DOHH2 (cell line): Measurements from ENCODE around the gene GABRG3.
"Not testable (repeated sequence)": the region's sequence is repeated elsewhere in the genome, so short reads cannot be mapped to it uniquely, and the experiment has no call there.

Experiments used
- EZH2phosphoT487 ChIP-seq: fragments of 200-600 bp; sonication (generic); IDR thresholded peaks from 2 replicates; pipeline ENCODE4 v1.6.1; 2017; ENCODE audit warnings: borderline replicate concordance, mild to moderate bottlenecking, antibody characterized with exemption, low read length, moderate library complexity, mixed read lengths
- TF ChIP-seq, protein P1 (sequence below): fragments of 200-600 bp; sonication (generic); IDR thresholded peaks from one replicate; pipeline ENCODE4 v1.5.1; 2014; ENCODE audit warnings: antibody characterized with exemption, mild to moderate bottlenecking, low read depth, low read length; ENCODE audit not compliant: poor library complexity, severe bottlenecking

DNA sequence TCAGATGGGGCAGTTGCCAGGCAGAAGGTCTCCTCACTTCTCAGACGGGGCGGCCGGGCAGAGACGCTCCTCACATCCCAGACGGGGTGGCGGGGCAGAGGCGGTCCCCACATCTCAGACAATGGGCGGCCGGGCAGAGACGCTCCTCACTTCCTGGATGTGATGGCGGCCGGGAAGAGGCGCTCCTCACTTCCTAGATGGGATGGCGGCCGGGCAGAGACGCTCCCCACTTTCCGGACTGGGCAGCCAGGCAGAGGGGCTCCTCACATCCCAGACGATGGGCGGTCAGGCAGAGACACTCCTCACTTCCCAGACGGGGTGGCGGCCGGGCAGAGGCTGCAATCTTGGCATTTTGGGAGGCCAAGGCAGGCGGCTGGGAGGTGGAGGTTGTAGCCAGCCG lies 33.2 kb downstream of the GABRG3 start:
- TF ChIP-seq, protein P1, sequence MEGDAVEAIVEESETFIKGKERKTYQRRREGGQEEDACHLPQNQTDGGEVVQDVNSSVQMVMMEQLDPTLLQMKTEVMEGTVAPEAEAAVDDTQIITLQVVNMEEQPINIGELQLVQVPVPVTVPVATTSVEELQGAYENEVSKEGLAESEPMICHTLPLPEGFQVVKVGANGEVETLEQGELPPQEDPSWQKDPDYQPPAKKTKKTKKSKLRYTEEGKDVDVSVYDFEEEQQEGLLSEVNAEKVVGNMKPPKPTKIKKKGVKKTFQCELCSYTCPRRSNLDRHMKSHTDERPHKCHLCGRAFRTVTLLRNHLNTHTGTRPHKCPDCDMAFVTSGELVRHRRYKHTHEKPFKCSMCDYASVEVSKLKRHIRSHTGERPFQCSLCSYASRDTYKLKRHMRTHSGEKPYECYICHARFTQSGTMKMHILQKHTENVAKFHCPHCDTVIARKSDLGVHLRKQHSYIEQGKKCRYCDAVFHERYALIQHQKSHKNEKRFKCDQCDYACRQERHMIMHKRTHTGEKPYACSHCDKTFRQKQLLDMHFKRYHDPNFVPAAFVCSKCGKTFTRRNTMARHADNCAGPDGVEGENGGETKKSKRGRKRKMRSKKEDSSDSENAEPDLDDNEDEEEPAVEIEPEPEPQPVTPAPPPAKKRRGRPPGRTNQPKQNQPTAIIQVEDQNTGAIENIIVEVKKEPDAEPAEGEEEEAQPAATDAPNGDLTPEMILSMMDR: not testable (repeated sequence)
- not testable (repeated sequence) for TF ChIP-seq EZH2phosphoT487
